ENCODE measurements around the gene TP53INP2.

- TF ChIP-seq CTCF (IDR thresholded peaks at IDR 0.05) (no peak), POLR2A (IDR thresholded peaks at IDR 0.05) (no peak), POLR2AphosphoS5 (IDR thresholded peaks at IDR 0.05) (no peak), EP300 (IDR thresholded peaks at IDR 0.05) (no peak)
Measured at GRCh38 chr20:34709044-34709830, 5.1 kb downstream of the TP53INP2 start.
